Upper lobe of left lung (tissue), 6 donors: ENCODE measurements around the gene CCSAP. TPM values are rescaled to one million over a fixed set of nuclear protein-coding genes. Genes with fewer than 3 reads are reported as not detected.
A peak's percentile ranks its signal among the peaks of the same experiment; 100 is the strongest.

Experiments
- ATAC-seq, 2 donors: fragments of 200-7000 bp; cut with Tn5 transposase; one replicate each; pipeline ENCODE4 v1.9.1; 2022; ENCODE audit warnings: mild to moderate bottlenecking in 2 of 2, moderate library complexity in 2 of 2; ENCODE audit not compliant: low FRiP score in 2 of 2
- DNase-seq, 2 donors: peaks; one replicate each; pipeline ENCODE4 v3.0.0-alpha.2; 2019 to 2020
- H3K27ac ChIP-seq, 4 donors: fragments of 200-600 bp; sonication (generic); one replicate each; pipeline ENCODE4 v1.5.1; 2016 to 2019
- H3K27me3 ChIP-seq, 4 donors: fragments of 200-600 bp; sonication (generic); one replicate each; pipeline ENCODE4 v1.5.1; 2017 to 2019
- H3K36me3 ChIP-seq, 4 donors: fragments of 200-600 bp; sonication (generic); one replicate each; pipeline ENCODE4 v1.5.1; 2016 to 2019
- H3K4me1 ChIP-seq, 4 donors: fragments of 200-600 bp; sonication (generic); one replicate each; pipeline ENCODE4 v1.5.1; 2018 to 2019
- H3K4me3 ChIP-seq, 4 donors: fragments of 200-600 bp; sonication (generic); one replicate each; pipeline ENCODE4 v1.5.1; 2017 to 2019; ENCODE audit warnings: mild to moderate bottlenecking in 2 of 4, moderate library complexity in 1 of 4
- H3K9me3 ChIP-seq, 4 donors: fragments of 200-600 bp; sonication (generic); one replicate each; pipeline ENCODE4 v1.5.1; 2018 to 2019
- EP300 ChIP-seq, 4 donors: sonication (generic); formaldehyde crosslinking; IDR thresholded peaks; one replicate each; pipeline ENCODE4 v1.5.1; 2017; ENCODE audit warnings: antibody characterized with exemption in 4 of 4, control low read depth in 2 of 4
- POLR2A ChIP-seq, 4 donors: fragments of 450-650 bp; IDR thresholded peaks; one replicate each; pipeline ENCODE4 v1.5.1; 2016 to 2017; ENCODE audit warnings: antibody characterized with exemption in 4 of 4, mild to moderate bottlenecking in 2 of 4
- POLR2AphosphoS5 ChIP-seq, 2 donors: sonication (generic); formaldehyde crosslinking; IDR thresholded peaks; one replicate each; pipeline ENCODE4 v1.5.1; 2017; ENCODE audit warnings: antibody characterized with exemption in 2 of 2
- WGBS, 2 donors: methylation state at CpG; one replicate each; pipeline ENCODE4 v1.1.5; 2017 to 2018; 5-methylcytosine and 5-hydroxymethylcytosine counted together
- total RNA-seq, 6 donors: library from RNA; depleted of rRNA in 4 of 6; stranded (reverse); fragments of >200 nt in 4 of 6; gene quantifications; one replicate each; pipeline versions ENCODE4 v1.1.0 to v1.2.1, GENCODE V29; 2016 to 2021
- TF ChIP-seq, protein P1 (sequence below), 6 experiments: fragments of 450-650 bp in 4 of 6; fragments of 200-600 bp in 2 of 6; sonication (generic) in 2 of 6; IDR thresholded peaks; one replicate each; pipeline ENCODE4 v1.5.1; 2016 to 2019; ENCODE audit warnings: antibody characterized with exemption in 6 of 6
- donor health status: DM: no; HTN: no; CAD: no; lungs with moderate emphysema.
- donor health status: DM: no; HTN: yes; CAD: no; lungs with severe emphysema.

CCSAP gene
- total RNA-seq, 6 donors from 2014 or later: 4.9 to 11.2 (median 7.1) TPM

DNA sequence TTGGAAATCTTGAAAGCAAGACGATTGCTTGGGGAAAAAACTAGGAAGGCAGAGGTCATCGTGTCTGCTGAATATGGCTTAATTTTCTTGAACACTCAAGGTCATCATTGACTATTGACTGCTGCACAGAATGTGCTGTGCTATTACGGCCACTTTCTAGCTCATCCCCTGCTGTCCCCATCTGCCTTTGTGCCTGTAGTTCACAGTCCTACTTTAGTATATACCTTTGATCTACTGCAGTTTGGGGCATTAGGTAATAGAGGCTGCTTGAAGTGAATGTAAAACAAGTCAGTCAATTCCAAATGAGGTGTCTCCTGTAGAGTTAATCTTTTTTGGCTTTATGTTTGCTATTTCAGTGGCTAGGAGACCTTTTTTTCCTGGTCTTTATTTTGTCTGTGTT lies 63.6 kb downstream of the CCSAP start:
- TF ChIP-seq POLR2AphosphoS5 (IDR thresholded peaks at IDR 0.05): no peak
- TF ChIP-seq POLR2A (IDR thresholded peaks at IDR 0.05): no peak
- TF ChIP-seq, protein P1, sequence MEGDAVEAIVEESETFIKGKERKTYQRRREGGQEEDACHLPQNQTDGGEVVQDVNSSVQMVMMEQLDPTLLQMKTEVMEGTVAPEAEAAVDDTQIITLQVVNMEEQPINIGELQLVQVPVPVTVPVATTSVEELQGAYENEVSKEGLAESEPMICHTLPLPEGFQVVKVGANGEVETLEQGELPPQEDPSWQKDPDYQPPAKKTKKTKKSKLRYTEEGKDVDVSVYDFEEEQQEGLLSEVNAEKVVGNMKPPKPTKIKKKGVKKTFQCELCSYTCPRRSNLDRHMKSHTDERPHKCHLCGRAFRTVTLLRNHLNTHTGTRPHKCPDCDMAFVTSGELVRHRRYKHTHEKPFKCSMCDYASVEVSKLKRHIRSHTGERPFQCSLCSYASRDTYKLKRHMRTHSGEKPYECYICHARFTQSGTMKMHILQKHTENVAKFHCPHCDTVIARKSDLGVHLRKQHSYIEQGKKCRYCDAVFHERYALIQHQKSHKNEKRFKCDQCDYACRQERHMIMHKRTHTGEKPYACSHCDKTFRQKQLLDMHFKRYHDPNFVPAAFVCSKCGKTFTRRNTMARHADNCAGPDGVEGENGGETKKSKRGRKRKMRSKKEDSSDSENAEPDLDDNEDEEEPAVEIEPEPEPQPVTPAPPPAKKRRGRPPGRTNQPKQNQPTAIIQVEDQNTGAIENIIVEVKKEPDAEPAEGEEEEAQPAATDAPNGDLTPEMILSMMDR (IDR thresholded peaks at IDR 0.05): no peak
- TF ChIP-seq EP300 (IDR thresholded peaks at IDR 0.05): no peak
- ATAC-seq (no peak), DNase-seq (no peak)
- Histone ChIP-seq H3K36me3 (no peaks in the 10 kb centered on the region), H3K27ac (no peak overlapping the region), H3K4me3 (no peak overlapping the region), H3K27me3 (no peaks in the 10 kb centered on the region), H3K9me3 (no peaks in the 10 kb centered on the region), H3K4me1 (peaks cover 0 to 11% (median 5%) of the 10 kb centered on the region in 4 donors)
- WGBS, 2 donors: 75% methylated on average over 3 of the region's 3 CpGs

DNA sequence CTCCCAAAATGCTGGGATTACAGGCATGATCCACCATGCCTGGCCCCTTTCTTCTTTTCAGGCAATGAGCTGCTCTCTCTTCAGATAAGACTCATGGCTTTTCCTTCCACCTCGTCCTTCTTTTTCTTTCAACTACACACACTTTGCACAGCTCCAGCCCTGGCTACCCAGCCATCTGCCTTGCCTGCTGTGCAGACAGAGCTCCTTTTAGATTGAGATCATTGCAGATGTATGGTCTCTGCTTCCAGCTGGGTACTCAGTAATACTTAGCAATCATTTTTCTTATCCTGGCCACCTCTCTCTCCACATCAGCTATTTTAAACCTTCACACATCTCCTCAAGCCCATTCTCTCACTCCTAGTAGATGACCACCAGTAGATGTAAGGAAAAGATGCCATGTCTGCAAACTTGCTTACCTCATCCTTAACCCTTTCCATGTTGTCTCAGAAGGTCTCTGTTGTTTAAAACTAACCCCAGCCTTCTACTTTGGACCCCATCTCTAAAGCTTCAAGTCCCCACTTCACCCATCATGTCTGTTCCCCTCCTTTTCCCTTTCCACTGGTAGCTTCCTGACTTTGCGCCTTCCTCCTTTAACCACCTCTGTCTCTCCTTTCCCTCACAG lies 64.6 kb downstream of the CCSAP start:
- ATAC-seq (no peak), DNase-seq (no peak)
- Histone ChIP-seq H3K36me3 (no peaks in the 10 kb centered on the region), H3K27ac (no peak overlapping the region), H3K9me3 (no peaks in the 10 kb centered on the region), H3K4me1 (peaks cover 7 to 18% (median 14%) of the 10 kb centered on the region in 4 donors), H3K4me3 (no peak overlapping the region), H3K27me3 (no peaks in the 10 kb centered on the region)
- 90% methylated on average over 2 of the region's 2 CpGs for WGBS, 2 donors
- no peak for TF ChIP-seq POLR2A (IDR thresholded peaks at IDR 0.05)
- TF ChIP-seq EP300 (IDR thresholded peaks at IDR 0.05): no peak
- TF ChIP-seq, protein P1 (IDR thresholded peaks at IDR 0.05): no peak
- no peak for TF ChIP-seq POLR2AphosphoS5 (IDR thresholded peaks at IDR 0.05)

DNA sequence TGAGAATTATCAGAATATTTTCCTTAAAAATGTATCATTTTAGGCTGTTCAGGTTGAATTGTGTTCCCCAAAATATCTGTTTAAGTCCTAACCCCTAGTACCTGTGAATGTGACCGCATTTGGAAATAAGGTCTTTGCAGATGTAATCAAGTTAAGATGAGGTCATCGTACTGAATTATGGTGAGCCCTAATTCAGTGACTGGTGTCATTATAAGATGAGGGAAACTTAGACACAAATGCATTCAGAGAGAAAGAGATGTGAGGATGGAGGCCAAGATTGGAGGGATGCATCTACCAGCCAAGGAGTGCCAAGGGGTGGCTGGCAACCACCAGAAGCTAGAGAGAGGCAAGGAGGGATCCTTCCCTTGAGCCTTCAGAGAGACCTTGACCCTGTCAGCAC lies 67.8 kb downstream of the CCSAP start:
- DNase-seq: no peak
- 98 to 99% methylated on average over 2 of the region's 2 CpGs for WGBS, 2 donors
- ATAC-seq: no peak
- Histone ChIP-seq H3K36me3 (no peaks in the 10 kb centered on the region), H3K27me3 (no peaks in the 10 kb centered on the region), H3K4me1 (peaks cover 23 to 33% (median 26%) of the 10 kb centered on the region in 4 donors), H3K27ac (no peak overlapping the region), H3K4me3 (no peak overlapping the region), H3K9me3 (no peaks in the 10 kb centered on the region)
- TF ChIP-seq EP300 (IDR thresholded peaks at IDR 0.05): no peak
- no peak for TF ChIP-seq POLR2AphosphoS5 (IDR thresholded peaks at IDR 0.05)
- TF ChIP-seq, protein P1 (IDR thresholded peaks at IDR 0.05): no peak
- TF ChIP-seq POLR2A (IDR thresholded peaks at IDR 0.05): no peak

DNA sequence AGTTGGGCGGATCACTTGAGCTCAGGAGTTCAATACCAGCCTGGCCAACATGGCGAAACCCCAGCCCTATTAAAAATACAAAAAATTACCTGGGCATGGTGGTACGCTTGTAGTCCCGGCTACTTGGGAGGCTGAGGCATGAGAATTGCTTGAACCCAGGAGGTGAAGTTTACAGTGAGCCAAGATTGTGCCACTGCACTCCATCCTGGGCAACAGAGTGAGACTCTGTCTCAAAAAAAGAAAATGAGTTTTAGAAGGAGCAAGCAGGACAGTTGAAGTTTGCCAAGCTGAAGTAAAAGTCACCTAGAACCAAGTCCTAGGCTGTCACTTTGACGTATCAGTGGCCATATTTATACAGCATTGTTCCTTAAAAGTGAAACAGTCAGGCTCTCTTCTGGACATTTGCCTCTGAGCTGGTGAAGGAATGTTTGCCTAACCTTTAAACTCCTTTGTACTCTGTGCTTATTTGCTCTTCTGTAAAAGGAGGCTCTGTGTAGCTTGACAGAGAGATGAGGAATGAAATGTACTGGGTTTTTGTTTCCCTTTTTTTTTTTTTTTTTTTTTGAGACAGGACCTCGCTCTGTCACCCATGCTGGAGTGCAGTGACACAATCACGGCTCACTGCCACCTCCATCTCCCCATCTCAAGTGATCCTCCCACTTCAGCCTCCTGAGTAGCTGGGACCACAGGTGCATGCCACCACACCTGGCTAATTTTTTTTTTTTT lies 69.2 kb downstream of the CCSAP start:
- ATAC-seq: no peak
- 76 to 79% methylated on average over 7 of the region's 7 CpGs for WGBS, 2 donors
- Histone ChIP-seq H3K4me3 (no peak overlapping the region), H3K36me3 (no peaks in the 10 kb centered on the region), H3K27me3 (no peaks in the 10 kb centered on the region), H3K4me1 (peaks cover 23 to 33% (median 26%) of the 10 kb centered on the region in 4 donors), H3K27ac (peak overlapping the region in 3 of 4 donors; percentile 0 to 54 (median 37)), H3K9me3 (no peaks in the 10 kb centered on the region)
- no peak for DNase-seq
- TF ChIP-seq EP300 (IDR thresholded peaks at IDR 0.05) (no peak), POLR2A (IDR thresholded peaks at IDR 0.05) (no peak), POLR2AphosphoS5 (IDR thresholded peaks at IDR 0.05) (no peak)
- TF ChIP-seq, protein P1 (IDR thresholded peaks at IDR 0.05): no peak
